HEK293 (cell line): ENCODE data around the gene KCND2.

Source experiments
- EGR2 ChIP-seq: fragments of 450-650 bp; formaldehyde crosslinking; IDR thresholded peaks from 2 replicates; pipeline ENCODE4 v1.5.1; 2016; ENCODE audit warnings: low read depth, missing biosample characterization, missing genetic modification characterization
- REPIN1 ChIP-seq: fragments of 450-650 bp; formaldehyde crosslinking; IDR thresholded peaks from 2 replicates; pipeline ENCODE4 v1.5.1; 2017; ENCODE audit warnings: missing biosample characterization, missing genetic modification characterization, low read depth
- ZNF169 ChIP-seq: fragments of 450-650 bp; formaldehyde crosslinking; IDR thresholded peaks from 2 replicates; pipeline ENCODE4 v1.5.1; 2016; ENCODE audit warnings: missing biosample characterization, missing genetic modification characterization
- ZNF350 ChIP-seq: fragments of 450-650 bp; formaldehyde crosslinking; IDR thresholded peaks from 2 replicates; pipeline ENCODE4 v1.5.0; 2017; ENCODE audit warnings: missing biosample characterization, mild to moderate bottlenecking, missing genetic modification characterization
- TF ChIP-seq, protein P1 (sequence below): fragments of 450-650 bp; formaldehyde crosslinking; IDR thresholded peaks from 2 replicates; pipeline ENCODE4 v1.5.1; 2016; ENCODE audit warnings: missing biosample characterization, missing genetic modification characterization

DNA sequence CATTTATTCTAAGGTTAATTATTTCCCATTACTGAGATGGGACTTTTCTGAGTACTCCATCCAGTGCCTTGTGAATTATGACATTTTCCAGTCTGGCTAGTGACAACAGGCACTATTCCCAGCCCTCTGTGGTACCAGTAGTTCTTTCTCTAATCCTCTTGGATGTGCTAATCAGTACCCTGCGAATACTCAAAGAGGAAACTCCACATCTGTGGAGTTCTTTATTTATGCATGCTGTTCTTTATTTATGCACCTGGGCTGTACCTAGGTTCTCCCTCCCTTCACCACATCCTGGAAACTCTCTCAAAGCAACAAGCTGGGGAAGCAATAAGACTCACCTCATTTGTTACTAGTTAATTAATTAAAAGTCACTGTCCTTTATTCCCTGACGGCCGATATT lies 501.5 kb downstream of the KCND2 start:
- TF ChIP-seq, protein P1, sequence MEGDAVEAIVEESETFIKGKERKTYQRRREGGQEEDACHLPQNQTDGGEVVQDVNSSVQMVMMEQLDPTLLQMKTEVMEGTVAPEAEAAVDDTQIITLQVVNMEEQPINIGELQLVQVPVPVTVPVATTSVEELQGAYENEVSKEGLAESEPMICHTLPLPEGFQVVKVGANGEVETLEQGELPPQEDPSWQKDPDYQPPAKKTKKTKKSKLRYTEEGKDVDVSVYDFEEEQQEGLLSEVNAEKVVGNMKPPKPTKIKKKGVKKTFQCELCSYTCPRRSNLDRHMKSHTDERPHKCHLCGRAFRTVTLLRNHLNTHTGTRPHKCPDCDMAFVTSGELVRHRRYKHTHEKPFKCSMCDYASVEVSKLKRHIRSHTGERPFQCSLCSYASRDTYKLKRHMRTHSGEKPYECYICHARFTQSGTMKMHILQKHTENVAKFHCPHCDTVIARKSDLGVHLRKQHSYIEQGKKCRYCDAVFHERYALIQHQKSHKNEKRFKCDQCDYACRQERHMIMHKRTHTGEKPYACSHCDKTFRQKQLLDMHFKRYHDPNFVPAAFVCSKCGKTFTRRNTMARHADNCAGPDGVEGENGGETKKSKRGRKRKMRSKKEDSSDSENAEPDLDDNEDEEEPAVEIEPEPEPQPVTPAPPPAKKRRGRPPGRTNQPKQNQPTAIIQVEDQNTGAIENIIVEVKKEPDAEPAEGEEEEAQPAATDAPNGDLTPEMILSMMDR (tag by site-specific recombination) = no peak
- TF ChIP-seq EGR2 (tag by site-specific recombination) = no peak
- TF ChIP-seq REPIN1 = no peak
- TF ChIP-seq ZNF169 (tag by site-specific recombination) = no peak
- TF ChIP-seq ZNF350 (tag by site-specific recombination) = no peak
